ENCODE results near the gene MTERF4. TPM values are rescaled to one million over a fixed set of nuclear protein-coding genes. Genes with fewer than 3 reads are reported as not detected.

The MTERF4 gene
- total RNA-seq, 2 experiments from 2014 or later = 33.2 to 36.6 TPM

GRCh38 chr2:241068942-241069810 is 32.9 kb downstream of the MTERF4 start:
- ATAC-seq (no peak), DNase-seq (no peak)
- H3K27ac Mint-ChIP-seq = no peak overlapping the region
- TF ChIP-seq, protein P1, sequence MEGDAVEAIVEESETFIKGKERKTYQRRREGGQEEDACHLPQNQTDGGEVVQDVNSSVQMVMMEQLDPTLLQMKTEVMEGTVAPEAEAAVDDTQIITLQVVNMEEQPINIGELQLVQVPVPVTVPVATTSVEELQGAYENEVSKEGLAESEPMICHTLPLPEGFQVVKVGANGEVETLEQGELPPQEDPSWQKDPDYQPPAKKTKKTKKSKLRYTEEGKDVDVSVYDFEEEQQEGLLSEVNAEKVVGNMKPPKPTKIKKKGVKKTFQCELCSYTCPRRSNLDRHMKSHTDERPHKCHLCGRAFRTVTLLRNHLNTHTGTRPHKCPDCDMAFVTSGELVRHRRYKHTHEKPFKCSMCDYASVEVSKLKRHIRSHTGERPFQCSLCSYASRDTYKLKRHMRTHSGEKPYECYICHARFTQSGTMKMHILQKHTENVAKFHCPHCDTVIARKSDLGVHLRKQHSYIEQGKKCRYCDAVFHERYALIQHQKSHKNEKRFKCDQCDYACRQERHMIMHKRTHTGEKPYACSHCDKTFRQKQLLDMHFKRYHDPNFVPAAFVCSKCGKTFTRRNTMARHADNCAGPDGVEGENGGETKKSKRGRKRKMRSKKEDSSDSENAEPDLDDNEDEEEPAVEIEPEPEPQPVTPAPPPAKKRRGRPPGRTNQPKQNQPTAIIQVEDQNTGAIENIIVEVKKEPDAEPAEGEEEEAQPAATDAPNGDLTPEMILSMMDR (IDR thresholded peaks at IDR 0.05) = no peak
- no peak overlapping the region for H3K4me3 Mint-ChIP-seq
- H3K4me1 Mint-ChIP-seq (ENCODE audit: low read depth) = peaks cover 2% of the 10 kb centered on the region
- CTCF ChIA-PET = no interaction called here
- no peaks in the 10 kb centered on the region for H3K27me3 Mint-ChIP-seq
- H3K36me3 Mint-ChIP-seq (ENCODE audit: low read depth) = no peaks in the 10 kb centered on the region
- POLR2A ChIA-PET = interaction anchor here (1.1 kb wide), 1 partner anchor 414 kb away, joined by 3 read pairs; no protein-coding TSS in a partner anchor
- H3K9me3 Mint-ChIP-seq = no peaks in the 10 kb centered on the region
- intact Hi-C loops (cut with micrococcal nuclease) = no loop called here

DNA sequence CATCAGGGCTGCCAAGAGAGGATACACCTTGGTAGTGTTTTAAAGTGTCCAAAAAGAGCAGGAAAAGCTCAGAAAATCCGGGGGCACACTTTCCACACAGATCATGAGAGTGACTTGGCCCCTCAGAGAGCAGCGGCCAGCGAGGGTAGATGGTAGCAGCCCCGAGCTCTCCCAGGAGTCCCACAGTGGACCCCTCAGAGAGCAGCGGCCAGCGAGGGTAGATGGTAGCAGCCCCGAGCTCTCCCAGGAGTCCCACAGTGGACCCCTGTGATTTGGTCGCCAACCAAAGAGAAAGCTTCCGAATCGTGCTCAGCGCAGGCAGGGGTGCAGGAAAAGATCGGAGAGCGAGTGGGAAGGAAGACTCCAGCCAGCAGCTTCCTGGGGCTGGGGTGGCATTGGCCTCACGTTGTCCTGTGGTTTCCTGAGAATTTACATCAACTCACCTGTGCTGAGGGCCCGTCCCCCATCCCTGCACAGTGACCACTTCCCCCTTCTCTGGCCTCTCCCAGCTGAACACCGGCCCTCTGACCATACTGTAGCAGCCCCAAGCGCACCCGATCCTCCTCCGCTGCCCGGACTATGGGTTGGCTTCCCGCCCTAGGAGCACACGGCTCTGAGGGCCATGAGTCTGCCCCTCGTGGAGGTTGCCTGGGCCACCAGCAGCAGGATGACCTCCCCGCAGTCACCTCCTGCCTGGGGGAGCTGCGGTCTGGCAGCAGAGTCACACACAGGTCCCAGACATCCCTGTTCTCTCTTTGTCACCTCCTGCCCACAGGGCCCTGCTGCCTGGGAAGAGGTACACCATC is 33.7 kb downstream of the MTERF4 start:
- ATAC-seq (no peak), DNase-seq (no peak)
- CTCF ChIA-PET = no interaction called here
- H3K27me3 Mint-ChIP-seq = no peaks in the 10 kb centered on the region
- H3K4me1 Mint-ChIP-seq (ENCODE audit: low read depth) = peaks cover 4% of the 10 kb centered on the region
- H3K9me3 Mint-ChIP-seq = no peaks in the 10 kb centered on the region
- POLR2A ChIA-PET = interaction anchor here (0.7 to 1.1 kb wide), 2 partner anchors 150 to 413 kb away, joined by 3 read pairs; no protein-coding TSS in a partner anchor
- no peak overlapping the region for H3K4me3 Mint-ChIP-seq
- TF ChIP-seq, protein P1 (IDR thresholded peaks at IDR 0.05) = no peak
- H3K27ac Mint-ChIP-seq = no peak overlapping the region
- no peaks in the 10 kb centered on the region for H3K36me3 Mint-ChIP-seq (ENCODE audit: low read depth)
- intact Hi-C loops (cut with micrococcal nuclease) = no loop called here

- DNase-seq = no peak
- ATAC-seq = no peak
- ChIA-PET POLR2A (no interaction called here), CTCF (no interaction called here)
- Mint-ChIP-seq H3K36me3 (ENCODE audit: low read depth) (no peaks in the 10 kb centered on the region), H3K4me3 (no peak overlapping the region), H3K27me3 (no peaks in the 10 kb centered on the region), H3K27ac (no peak overlapping the region), H3K9me3 (no peaks in the 10 kb centered on the region), H3K4me1 (ENCODE audit: low read depth) (peaks cover 4% of the 10 kb centered on the region)
- TF ChIP-seq, protein P1 (IDR thresholded peaks at IDR 0.05) = no peak
- intact Hi-C loops (cut with micrococcal nuclease) = no loop called here
Measured at GRCh38 chr2:241067501-241068135, 34.5 kb downstream of the MTERF4 start.

DNA sequence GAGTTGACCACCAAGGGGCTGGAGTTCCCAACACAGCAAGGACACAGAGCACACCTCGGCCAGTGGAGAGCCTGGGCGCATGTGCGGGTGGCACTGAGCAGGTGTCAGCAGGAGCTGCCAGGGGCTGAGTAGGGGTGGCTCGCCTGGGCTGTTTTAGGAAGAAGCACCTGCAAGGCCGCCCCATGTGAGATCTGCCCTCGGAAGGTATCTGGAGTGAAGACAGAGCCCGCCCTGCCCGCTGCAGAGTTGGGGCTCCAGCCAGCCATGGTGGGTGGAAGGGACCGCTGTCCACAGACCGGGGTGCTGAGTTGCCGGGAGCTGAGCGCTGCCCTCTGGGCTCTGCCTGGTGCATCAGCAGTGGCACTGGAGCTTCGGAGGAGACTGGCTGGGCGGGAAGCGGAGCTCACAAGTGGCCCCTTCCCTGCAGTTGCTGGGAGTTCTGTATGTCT is 35.2 kb downstream of the MTERF4 start:
- H3K27me3 Mint-ChIP-seq = no peaks in the 10 kb centered on the region
- ATAC-seq (no peak), DNase-seq (no peak)
- ChIA-PET POLR2A (no interaction called here), CTCF (no interaction called here)
- TF ChIP-seq, protein P1 (IDR thresholded peaks at IDR 0.05) = no peak
- H3K4me1 Mint-ChIP-seq (ENCODE audit: low read depth) = peaks cover 4% of the 10 kb centered on the region
- H3K9me3 Mint-ChIP-seq = no peaks in the 10 kb centered on the region
- H3K27ac Mint-ChIP-seq = no peak overlapping the region
- intact Hi-C loops (cut with micrococcal nuclease) = no loop called here
- H3K4me3 Mint-ChIP-seq = no peak overlapping the region
- no peaks in the 10 kb centered on the region for H3K36me3 Mint-ChIP-seq (ENCODE audit: low read depth)

All from activated CD8-positive, alpha-beta T cell treated with anti-CD3 and anti-CD28 coated beads for 36 hours (primary cell).